Limb (tissue), 2 donors: ENCODE measurements around the gene MIAT.
"Not testable (repeated sequence)": the region's sequence is repeated elsewhere in the genome, so short reads cannot be mapped to it uniquely, and the experiment has no call there.

Source experiments
- DNase-seq, 2 donors: peaks; one replicate each; pipeline ENCODE4 v3.0.0-alpha.2; 2016; ENCODE audit errors: extremely low spot score in 2 of 2

Gene MIAT

GRCh38 chr22:26697151-26697550 is 39.8 kb downstream of the MIAT start:
- no peak for DNase-seq

GRCh38 chr22:26700462-26700861 is 43.1 kb downstream of the MIAT start:
- no peak for DNase-seq

- DNase-seq: no peak
Observed at GRCh38 chr22:26700886-26701285, 43.5 kb downstream of the MIAT start.

- DNase-seq: no peak
Observed at GRCh38 chr22:26701323-26701722, 43.9 kb downstream of the MIAT start.

GRCh38 chr22:26702906-26703830 is 45.8 kb downstream of the MIAT start:
- no peak for DNase-seq

- DNase-seq: not testable (repeated sequence)
Observed at GRCh38 chr22:26705379-26705778, 48.0 kb downstream of the MIAT start.

GRCh38 chr22:26707090-26707489 is 49.7 kb downstream of the MIAT start:
- no peak for DNase-seq

GRCh38 chr22:26707581-26707980 is 50.2 kb downstream of the MIAT start:
- DNase-seq: no peak

GRCh38 chr22:26708256-26709009 is 51.0 kb downstream of the MIAT start:
- DNase-seq: no peak

- no peak for DNase-seq
Observed at GRCh38 chr22:26709617-26710390, 52.4 kb downstream of the MIAT start.

GRCh38 chr22:26711205-26711963 is 54.0 kb downstream of the MIAT start:
- DNase-seq: no peak

- DNase-seq: no peak
Observed at GRCh38 chr22:26712158-26712557, 54.8 kb downstream of the MIAT start.

- no peak for DNase-seq
Observed at GRCh38 chr22:26713823-26714449, 56.5 kb downstream of the MIAT start.

GRCh38 chr22:26714971-26715370 is 57.6 kb downstream of the MIAT start:
- DNase-seq: no peak

GRCh38 chr22:26715392-26715936 is 58.1 kb downstream of the MIAT start:
- no peak for DNase-seq

- DNase-seq: no peak
Observed at GRCh38 chr22:26718488-26718887, 61.1 kb downstream of the MIAT start.

- no peak for DNase-seq
Observed at GRCh38 chr22:26718905-26719304, 61.5 kb downstream of the MIAT start.

- no peak for DNase-seq
Observed at GRCh38 chr22:26722159-26722558, 64.8 kb downstream of the MIAT start.

- DNase-seq: no peak
Observed at GRCh38 chr22:26724414-26724813, 67.0 kb downstream of the MIAT start.

GRCh38 chr22:26725012-26725676 is 67.8 kb downstream of the MIAT start:
- no peak for DNase-seq
